T-helper 9 cell (primary cell): Measurements from ENCODE around the gene SMYD4.
"Not testable (repeated sequence)": the region's sequence is repeated elsewhere in the genome, so short reads cannot be mapped to it uniquely, and the experiment has no call there.

Experiments used
- DNase-seq: peaks from one replicate; pipeline ENCODE4 v3.0.0-alpha.2; 2020

SMYD4 gene

GRCh38 chr17:1754430-1755112 lies 75.1 kb downstream of the SMYD4 start:
- DNase-seq: no peak

- DNase-seq: no peak
Measured at GRCh38 chr17:1753767-1754429, 75.8 kb downstream of the SMYD4 start.

GRCh38 chr17:1752425-1753262 lies 77.1 kb downstream of the SMYD4 start:
- no peak for DNase-seq

GRCh38 chr17:1750628-1751027 lies 79.1 kb downstream of the SMYD4 start:
- DNase-seq: no peak

- no peak for DNase-seq
Measured at GRCh38 chr17:1746975-1747543, 82.6 kb downstream of the SMYD4 start.

GRCh38 chr17:1745513-1746020 lies 84.1 kb downstream of the SMYD4 start:
- no peak for DNase-seq

- no peak for DNase-seq
Measured at GRCh38 chr17:1744551-1745512, 84.9 kb downstream of the SMYD4 start.

GRCh38 chr17:1743088-1743439 lies 86.6 kb downstream of the SMYD4 start:
- DNase-seq: no peak

GRCh38 chr17:1742371-1743087 lies 87.2 kb downstream of the SMYD4 start, which contains the start of gene SERPINF2:
TSS of gene SERPINF2 (plus strand) at chr17:1742871. CDS start at chr17:1744996, 2,125 bp downstream.
- DNase-seq: no peak

GRCh38 chr17:1741899-1742298 lies 87.8 kb downstream of the SMYD4 start:
- DNase-seq: not testable (repeated sequence)

- DNase-seq: no peak
Measured at GRCh38 chr17:1737531-1738291, 92.0 kb downstream of the SMYD4 start.

- DNase-seq: no peak
Measured at GRCh38 chr17:1736348-1737281, 93.1 kb downstream of the SMYD4 start.

- no peak for DNase-seq
Measured at GRCh38 chr17:1735834-1736347, 93.8 kb downstream of the SMYD4 start.

GRCh38 chr17:1735418-1735817 lies 94.3 kb downstream of the SMYD4 start:
- no peak for DNase-seq

GRCh38 chr17:1733759-1734158 lies 95.9 kb downstream of the SMYD4 start:
- no peak for DNase-seq

GRCh38 chr17:1732833-1733321 lies 96.8 kb downstream of the SMYD4 start:
- no peak for DNase-seq

GRCh38 chr17:1732241-1732832 lies 97.4 kb downstream of the SMYD4 start:
- no peak for DNase-seq

- DNase-seq: no peak
Measured at GRCh38 chr17:1731194-1731506, 98.6 kb downstream of the SMYD4 start.
